GM12873 (cell line): ENCODE measurements around the gene SORBS2.

ENCODE experiments used
- CTCF ChIP-seq: IDR thresholded peaks from 2 replicates; pipeline ENCODE4 v1.5.1; 2012; ENCODE audit warnings: low read depth, mild to moderate bottlenecking, moderate library complexity, low read length, control low read depth; ENCODE audit not compliant: insufficient read depth; ENCODE audit errors: missing control alignments

Gene SORBS2

GRCh38 chr4:185735866-185736400, 76.1 kb downstream of the SORBS2 start:
- no peak for TF ChIP-seq CTCF

- TF ChIP-seq CTCF = no peak
Observed at GRCh38 chr4:185734930-185735329, 77.1 kb downstream of the SORBS2 start.

GRCh38 chr4:185734214-185734613, 77.8 kb downstream of the SORBS2 start:
- TF ChIP-seq CTCF = no peak

GRCh38 chr4:185730849-185731608, 81.0 kb downstream of the SORBS2 start:
- peak; percentile 25 for TF ChIP-seq CTCF

- no peak for TF ChIP-seq CTCF
Observed at GRCh38 chr4:185730387-185730786, 81.6 kb downstream of the SORBS2 start.

GRCh38 chr4:185729391-185729804, 82.6 kb downstream of the SORBS2 start:
- TF ChIP-seq CTCF = no peak

GRCh38 chr4:185728893-185729292, 83.1 kb downstream of the SORBS2 start:
- no peak for TF ChIP-seq CTCF
